GM19438 (cell line): Measurements from ENCODE around the gene ACMSD.
"Not testable (repeated sequence)": the region's sequence is repeated elsewhere in the genome, so short reads cannot be mapped to it uniquely, and the experiment has no call there.

Experiments used
- ATAC-seq: cut with Tn5 transposase; IDR thresholded peaks from one replicate; pipeline ENCODE4 v1.9.1; 2021; ENCODE audit warnings: low read depth; ENCODE audit not compliant: unreplicated experiment

The ACMSD gene

GRCh38 chr2:134838143-134838620 lies at the start of gene ACMSD:
ACMSD (plus strand) TSS chr2:134838616; CDS start chr2:134838683, 67 bp downstream.
- ATAC-seq = no peak

DNA sequence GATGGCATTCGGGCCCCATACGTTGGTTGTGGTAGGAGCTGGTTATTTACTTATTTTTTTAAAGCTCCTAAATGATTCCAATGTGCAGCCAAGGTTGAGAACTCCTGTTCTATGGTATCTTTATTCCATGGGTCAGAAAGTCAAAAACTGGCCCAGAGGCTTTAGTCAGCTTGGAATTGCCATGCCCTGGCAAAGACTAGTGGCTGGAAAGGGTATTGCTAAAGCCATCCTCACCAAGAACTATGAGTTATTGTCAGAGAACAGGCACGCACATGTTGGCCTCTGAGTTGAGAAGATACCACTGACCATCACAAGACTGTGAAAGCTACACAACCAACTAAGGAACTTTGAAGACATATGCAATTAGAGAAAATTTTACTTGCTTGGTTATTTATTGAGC lies 47.9 kb upstream of the ACMSD start:
- no peak for ATAC-seq

DNA sequence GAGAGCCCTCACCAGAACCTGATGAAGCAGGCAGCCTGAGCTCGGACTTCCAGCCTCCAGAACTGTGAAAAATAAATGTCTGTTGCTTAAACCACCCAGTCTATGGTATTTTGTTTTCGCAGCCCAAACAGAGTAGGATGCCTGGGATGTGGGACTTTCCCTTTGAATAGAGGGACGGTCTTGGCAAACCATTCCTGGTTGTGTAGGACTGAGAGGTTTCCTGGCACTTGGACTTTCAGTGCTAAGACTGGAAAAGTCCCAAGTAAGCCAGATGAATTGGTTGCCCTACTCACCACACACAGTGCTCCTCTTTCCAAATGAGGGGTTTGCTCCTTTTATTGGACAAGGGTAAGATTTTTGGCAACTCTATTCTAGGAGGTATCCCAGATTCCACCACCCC lies 46.8 kb upstream of the ACMSD start:
- ATAC-seq = no peak

DNA sequence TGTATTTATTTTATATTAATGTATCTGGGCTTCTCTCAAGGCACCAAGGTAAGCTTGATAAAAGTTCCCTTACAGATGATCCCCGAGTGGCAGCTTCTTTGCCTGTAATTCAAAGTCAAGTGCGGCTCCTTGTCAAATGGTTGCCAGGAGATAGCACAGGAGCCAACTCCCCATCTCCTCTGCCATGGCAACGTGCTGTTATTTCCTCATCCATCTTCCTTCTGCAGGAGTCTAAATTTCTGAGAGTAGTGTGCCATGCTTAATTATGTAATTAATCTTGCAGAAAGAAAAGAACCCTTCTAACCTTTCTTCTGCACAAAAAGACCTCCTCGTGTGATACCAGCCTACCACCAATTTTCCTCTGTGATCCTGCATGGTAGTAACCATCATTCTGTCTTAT lies 46.2 kb upstream of the ACMSD start:
- no peak for ATAC-seq

GRCh38 chr2:134795765-134796164 lies 42.7 kb upstream of the ACMSD start:
- no peak for ATAC-seq

DNA sequence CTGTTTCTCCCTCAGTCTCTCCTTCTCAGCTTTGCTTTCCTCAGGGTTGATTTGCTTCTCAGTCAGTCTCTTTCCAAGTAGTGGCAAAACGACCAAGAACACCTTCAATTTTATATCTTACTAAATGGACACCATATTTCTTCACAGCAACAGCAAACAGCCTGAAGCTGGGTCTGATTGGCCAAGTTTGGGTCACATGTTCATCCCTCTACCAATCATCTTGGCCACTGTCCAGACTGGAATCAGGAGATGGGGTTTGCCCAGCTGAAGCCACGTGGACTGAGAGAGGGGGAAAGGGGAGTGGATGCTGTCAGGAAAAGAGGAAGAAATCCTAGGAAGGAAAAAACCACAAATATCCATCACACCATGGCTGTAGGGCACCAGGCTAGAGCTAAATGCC lies 42.0 kb upstream of the ACMSD start:
- no peak for ATAC-seq

GRCh38 chr2:134799936-134800335 lies 38.5 kb upstream of the ACMSD start:
- no peak for ATAC-seq

- ATAC-seq = no peak
Measured at GRCh38 chr2:134800341-134800740, 38.1 kb upstream of the ACMSD start.

- not testable (repeated sequence) for ATAC-seq
Measured at GRCh38 chr2:134803609-134804405, 34.6 kb upstream of the ACMSD start.

GRCh38 chr2:134815741-134816140 lies 22.7 kb upstream of the ACMSD start:
- ATAC-seq = no peak

- no peak for ATAC-seq
Measured at GRCh38 chr2:134818321-134818720, 20.1 kb upstream of the ACMSD start.

DNA sequence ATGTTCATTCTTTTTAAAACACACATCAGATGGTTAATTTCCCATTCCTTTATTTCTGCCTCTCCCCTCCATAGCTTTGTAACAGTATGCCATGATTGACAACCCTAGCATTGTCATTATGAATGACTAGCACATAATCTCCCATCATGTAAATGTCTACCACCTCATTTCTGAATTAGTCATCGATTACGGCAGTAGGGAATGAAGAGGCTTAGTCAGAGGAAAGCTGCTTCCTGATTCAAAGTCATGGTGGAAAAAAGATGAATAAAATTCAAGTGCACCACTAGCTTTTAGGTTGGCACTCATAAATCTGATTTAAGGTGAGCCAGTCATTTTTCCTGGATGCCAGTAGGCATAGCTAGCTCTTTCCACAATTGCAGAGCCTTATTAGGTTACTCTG lies 19.1 kb upstream of the ACMSD start:
- ATAC-seq = no peak

DNA sequence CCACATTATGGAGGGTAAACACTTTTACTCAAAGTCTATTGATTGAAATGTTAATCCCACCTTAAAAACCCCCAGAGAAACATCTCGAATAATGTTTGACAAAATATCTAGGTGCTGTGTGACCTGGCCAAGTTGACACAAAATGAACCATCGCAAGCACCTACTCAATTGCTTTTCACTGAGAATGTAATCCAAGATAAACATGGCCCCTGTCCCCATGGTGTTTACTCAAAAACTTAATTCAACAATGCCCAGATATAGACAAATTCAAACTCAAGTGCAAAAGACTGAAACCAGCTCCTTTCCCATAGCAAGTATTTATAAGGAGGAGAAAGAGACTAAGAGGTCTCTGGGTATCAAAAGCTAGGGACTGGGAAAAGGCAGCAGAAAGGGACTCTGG lies 15.0 kb upstream of the ACMSD start:
- ATAC-seq = no peak

DNA sequence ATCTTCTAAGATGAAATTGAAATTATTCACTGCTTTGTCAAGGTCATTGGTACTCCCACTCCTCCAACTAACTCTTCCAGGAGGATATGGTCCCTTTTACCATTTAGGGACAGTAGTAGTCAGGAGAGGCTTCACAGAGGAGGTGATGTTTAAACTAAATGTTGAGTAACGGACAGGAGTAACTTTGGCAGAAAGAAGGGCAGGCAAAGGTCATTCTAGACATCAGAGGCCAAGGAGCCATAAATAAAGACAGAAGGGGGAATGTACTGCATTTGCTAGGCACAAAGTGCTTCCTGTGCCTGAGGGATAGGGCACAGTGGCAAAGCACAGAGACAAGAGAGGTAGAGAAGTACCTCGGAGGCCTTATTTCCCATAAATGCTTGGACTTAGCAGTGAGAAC lies 14.6 kb upstream of the ACMSD start:
- no peak for ATAC-seq

GRCh38 chr2:134825716-134826115 lies 12.7 kb upstream of the ACMSD start:
- ATAC-seq = not testable (repeated sequence)

DNA sequence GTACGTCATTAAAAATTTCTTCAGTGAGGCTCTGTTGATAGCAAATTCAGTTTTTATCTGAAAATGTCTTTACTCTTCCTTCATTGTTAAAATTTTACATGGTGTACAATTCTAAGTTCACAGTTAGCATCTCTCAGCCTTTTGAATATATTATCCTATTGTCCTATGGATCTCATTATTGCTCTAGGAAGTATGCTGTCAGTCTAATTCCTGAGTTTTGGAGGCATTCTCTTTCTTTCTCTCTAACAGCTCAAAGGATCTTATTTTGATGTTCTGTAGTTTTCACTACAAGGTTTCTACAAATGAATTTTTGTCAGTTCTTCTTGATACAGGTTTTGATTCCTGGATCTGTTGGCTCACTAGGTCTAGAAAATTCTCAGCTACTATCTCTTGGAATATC lies 2.9 kb upstream of the ACMSD start:
- no peak for ATAC-seq

- no peak for ATAC-seq
Measured at GRCh38 chr2:134836986-134837385, 1.4 kb upstream of the ACMSD start.

DNA sequence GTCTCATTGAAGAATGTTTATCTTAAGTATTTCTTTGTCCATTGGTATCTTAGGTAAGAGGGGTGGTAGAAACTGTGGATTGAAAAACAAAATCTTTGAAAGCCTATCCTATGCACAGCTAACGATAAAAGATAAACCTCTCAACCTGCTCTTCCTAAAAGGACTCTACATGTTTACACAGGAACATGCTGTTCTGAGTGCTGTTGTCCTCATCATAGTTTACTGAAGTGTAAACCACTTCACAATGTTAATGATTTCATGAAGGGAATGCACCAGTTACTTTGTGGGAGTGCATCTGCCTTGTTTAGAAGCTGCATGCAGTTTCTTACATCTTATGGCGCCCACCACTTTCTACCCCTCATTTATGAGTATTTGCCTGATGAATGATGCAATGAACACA lies 1.2 kb downstream of the ACMSD start:
- peak; percentile 85 for ATAC-seq

DNA sequence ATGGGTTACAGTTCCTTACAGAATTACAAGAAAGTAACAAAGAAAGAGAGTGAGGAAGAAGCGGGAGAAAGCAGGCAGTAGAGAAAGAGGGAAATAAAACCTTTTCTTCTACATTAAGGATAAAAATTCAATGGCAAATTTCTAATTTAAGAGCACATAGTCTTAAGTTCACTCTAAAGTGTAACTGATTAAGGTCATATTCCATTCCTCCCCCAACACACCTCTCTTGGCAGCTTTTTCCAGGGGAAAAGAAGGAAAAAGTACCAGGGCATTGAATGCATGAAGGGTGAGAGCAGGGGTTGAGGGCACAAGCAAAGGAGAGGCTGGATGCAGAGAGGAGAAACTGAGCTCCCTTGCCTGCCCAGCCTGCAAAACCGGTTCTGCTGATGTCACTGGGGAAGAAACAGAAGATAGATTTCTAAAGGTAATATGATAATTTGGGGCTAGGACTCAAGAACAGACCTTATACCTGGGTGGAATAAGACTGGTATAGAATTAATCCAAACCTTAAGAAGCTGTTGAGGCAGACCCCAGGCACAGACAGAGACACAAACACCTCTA lies 4.6 kb downstream of the ACMSD start:
- no peak for ATAC-seq

DNA sequence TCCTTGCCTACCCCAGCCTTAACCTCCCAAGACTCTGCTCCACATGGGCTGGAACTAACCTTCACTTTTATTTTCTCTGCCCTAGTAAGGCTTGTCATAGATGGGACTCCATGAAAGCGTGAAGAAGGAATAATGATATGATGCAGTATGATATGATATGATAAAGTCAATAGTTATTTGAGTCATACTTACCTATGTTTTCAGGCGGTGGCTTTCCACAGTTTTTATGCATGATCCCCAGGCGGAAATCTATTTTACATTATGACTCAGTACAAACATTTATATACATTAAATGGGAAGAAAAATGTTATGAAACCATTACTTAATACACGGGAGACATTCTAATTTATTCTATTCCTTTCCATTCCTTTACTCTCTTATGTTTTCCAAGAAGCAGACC lies 5.6 kb downstream of the ACMSD start:
- no peak for ATAC-seq

DNA sequence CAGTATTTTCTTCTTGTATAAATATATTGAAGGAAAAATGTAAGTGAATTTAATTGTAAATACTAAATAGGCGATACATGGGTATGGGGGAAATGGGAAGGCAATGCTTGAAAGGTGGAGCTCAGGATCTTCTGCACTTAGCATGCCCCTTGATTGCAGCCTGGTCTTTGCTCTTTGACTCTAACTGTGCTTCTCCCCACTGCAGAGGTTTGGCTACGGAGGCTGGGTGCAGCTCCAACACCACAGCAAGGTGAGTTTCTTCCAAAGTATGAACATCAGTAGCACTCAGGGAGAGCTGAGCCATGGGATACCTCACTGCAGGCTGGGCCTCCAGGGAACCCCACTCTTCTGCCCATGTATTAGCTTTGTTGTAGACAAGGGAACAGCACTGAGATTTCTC lies 6.6 kb downstream of the ACMSD start:
- no peak for ATAC-seq

GRCh38 chr2:134845719-134846118 lies 7.3 kb downstream of the ACMSD start:
- no peak for ATAC-seq
